PFSK-1 (cell line): ENCODE results near the gene GPR22.

Experiments used
- POLR2AphosphoS5 ChIP-seq: IDR thresholded peaks from 2 replicates; pipeline ENCODE4 v1.6.1; 2012; ENCODE audit warnings: low read depth, mild to moderate bottlenecking, control low read depth, low read length, moderate library complexity
- SIN3A ChIP-seq: IDR thresholded peaks from 2 replicates; pipeline ENCODE4 v1.6.1; 2012; ENCODE audit warnings: mild to moderate bottlenecking, low read length, moderate library complexity, borderline replicate concordance; ENCODE audit not compliant: insufficient read depth
- TF ChIP-seq, protein P1 (sequence below), 2 experiments: IDR thresholded peaks; 2 replicates each; pipeline versions ENCODE4 v1.6.1 to v1.8.0; 2011 to 2012; ENCODE audit warnings: low read depth in 2 of 2, low read length in 2 of 2, control low read depth in 1 of 2, inconsistent platforms in 1 of 2, mild to moderate bottlenecking in 1 of 2, moderate library complexity in 1 of 2; ENCODE audit not compliant: insufficient read depth in 1 of 2

DNA sequence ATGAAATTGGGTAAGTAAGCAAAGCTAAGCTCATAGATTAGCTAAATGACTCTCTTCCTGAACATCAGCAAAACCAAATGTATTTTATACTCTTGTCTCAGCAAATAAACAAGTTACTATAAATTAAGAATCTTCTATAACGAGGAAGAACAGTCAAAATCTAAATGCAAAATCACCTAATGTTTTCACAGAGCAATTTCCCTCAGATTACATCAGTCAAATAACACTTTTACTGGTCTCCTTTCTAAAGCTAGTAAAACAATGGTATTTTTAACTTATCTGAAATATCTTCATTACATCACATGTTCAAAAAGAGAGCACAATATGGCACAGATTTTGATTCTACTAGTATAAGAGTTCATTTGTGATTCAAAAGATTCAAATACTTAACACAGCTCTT is 16.5 kb upstream of the GPR22 start:
- no peak for TF ChIP-seq SIN3A
- TF ChIP-seq, protein P1, sequence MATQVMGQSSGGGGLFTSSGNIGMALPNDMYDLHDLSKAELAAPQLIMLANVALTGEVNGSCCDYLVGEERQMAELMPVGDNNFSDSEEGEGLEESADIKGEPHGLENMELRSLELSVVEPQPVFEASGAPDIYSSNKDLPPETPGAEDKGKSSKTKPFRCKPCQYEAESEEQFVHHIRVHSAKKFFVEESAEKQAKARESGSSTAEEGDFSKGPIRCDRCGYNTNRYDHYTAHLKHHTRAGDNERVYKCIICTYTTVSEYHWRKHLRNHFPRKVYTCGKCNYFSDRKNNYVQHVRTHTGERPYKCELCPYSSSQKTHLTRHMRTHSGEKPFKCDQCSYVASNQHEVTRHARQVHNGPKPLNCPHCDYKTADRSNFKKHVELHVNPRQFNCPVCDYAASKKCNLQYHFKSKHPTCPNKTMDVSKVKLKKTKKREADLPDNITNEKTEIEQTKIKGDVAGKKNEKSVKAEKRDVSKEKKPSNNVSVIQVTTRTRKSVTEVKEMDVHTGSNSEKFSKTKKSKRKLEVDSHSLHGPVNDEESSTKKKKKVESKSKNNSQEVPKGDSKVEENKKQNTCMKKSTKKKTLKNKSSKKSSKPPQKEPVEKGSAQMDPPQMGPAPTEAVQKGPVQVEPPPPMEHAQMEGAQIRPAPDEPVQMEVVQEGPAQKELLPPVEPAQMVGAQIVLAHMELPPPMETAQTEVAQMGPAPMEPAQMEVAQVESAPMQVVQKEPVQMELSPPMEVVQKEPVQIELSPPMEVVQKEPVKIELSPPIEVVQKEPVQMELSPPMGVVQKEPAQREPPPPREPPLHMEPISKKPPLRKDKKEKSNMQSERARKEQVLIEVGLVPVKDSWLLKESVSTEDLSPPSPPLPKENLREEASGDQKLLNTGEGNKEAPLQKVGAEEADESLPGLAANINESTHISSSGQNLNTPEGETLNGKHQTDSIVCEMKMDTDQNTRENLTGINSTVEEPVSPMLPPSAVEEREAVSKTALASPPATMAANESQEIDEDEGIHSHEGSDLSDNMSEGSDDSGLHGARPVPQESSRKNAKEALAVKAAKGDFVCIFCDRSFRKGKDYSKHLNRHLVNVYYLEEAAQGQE (IDR thresholded peaks at IDR 0.05; ENCODE audit: insufficient read depth in 1 of 2, low read depth in 2 of 2, low read length in 2 of 2): no peak
- TF ChIP-seq POLR2AphosphoS5: no peak
